GDM1 (cell line): ENCODE results near the gene WSB1.
"Not testable (repeated sequence)": the region's sequence is repeated elsewhere in the genome, so short reads cannot be mapped to it uniquely, and the experiment has no call there.

Experiments used
- DNase-seq: peaks from one replicate; lab custom pipeline; 2025; lab: John Stamatoyannopoulos, UW

Gene WSB1

GRCh38 chr17:27315796-27316465 lies 22.0 kb downstream of the WSB1 start:
- no peak for DNase-seq

GRCh38 chr17:27318228-27318627 lies 24.3 kb downstream of the WSB1 start:
- DNase-seq, result no peak

GRCh38 chr17:27318633-27319032 lies 24.7 kb downstream of the WSB1 start:
- DNase-seq, result no peak

- DNase-seq, result no peak
Measured at GRCh38 chr17:27319541-27320221, 25.8 kb downstream of the WSB1 start.

- DNase-seq, result no peak
Measured at GRCh38 chr17:27320222-27320560, 26.3 kb downstream of the WSB1 start.

- DNase-seq, result no peak
Measured at GRCh38 chr17:27321372-27321771, 27.5 kb downstream of the WSB1 start.

- no peak for DNase-seq
Measured at GRCh38 chr17:27322026-27322425, 28.1 kb downstream of the WSB1 start.

GRCh38 chr17:27322690-27323508 lies 29.0 kb downstream of the WSB1 start:
- DNase-seq, result no peak

- DNase-seq, result no peak
Measured at GRCh38 chr17:27323538-27324215, 29.8 kb downstream of the WSB1 start.

- DNase-seq, result no peak
Measured at GRCh38 chr17:27324771-27325339, 30.9 kb downstream of the WSB1 start.

GRCh38 chr17:27326051-27326450 lies 32.1 kb downstream of the WSB1 start:
- no peak for DNase-seq

GRCh38 chr17:27326585-27326984 lies 32.7 kb downstream of the WSB1 start:
- DNase-seq, result no peak

GRCh38 chr17:27327397-27327796 lies 33.5 kb downstream of the WSB1 start:
- no peak for DNase-seq

GRCh38 chr17:27327871-27328270 lies 34.0 kb downstream of the WSB1 start:
- DNase-seq, result no peak

GRCh38 chr17:27328686-27329085 lies 34.8 kb downstream of the WSB1 start:
- DNase-seq, result not testable (repeated sequence)

GRCh38 chr17:27329146-27329805 lies 35.4 kb downstream of the WSB1 start:
- DNase-seq, result no peak

GRCh38 chr17:27332047-27332393 lies 38.1 kb downstream of the WSB1 start:
- no peak for DNase-seq

- DNase-seq, result peak; percentile 95
Measured at GRCh38 chr17:27332485-27333409, 38.8 kb downstream of the WSB1 start.

GRCh38 chr17:27333410-27333980 lies 39.6 kb downstream of the WSB1 start:
- DNase-seq, result no peak

GRCh38 chr17:27336184-27336583 lies 42.3 kb downstream of the WSB1 start:
- DNase-seq, result no peak
